Measurements from ENCODE around the gene DTNBP1.

- TF ChIP-seq CTCF (IDR thresholded peaks at IDR 0.05) (no peak), POLR2AphosphoS5 (IDR thresholded peaks at IDR 0.05) (no peak), POLR2A (IDR thresholded peaks at IDR 0.05) (no peak)
These were observed 124.7 kb downstream of the DTNBP1 start for GRCh38 chr6:15538106-15538505.
